B cell (primary cell): ENCODE measurements around the gene DGCR2. TPM values are rescaled to one million over a fixed set of nuclear protein-coding genes. Genes with fewer than 3 reads are reported as not detected.

Source experiments
- ATAC-seq: fragments of 200-7000 bp; cut with Tn5 transposase; one replicate; pipeline ENCODE4 v1.10.0; 2021; ENCODE audit warnings: low read depth, mild to moderate bottlenecking, moderate number of reproducible peaks, moderate library complexity
- CTCF ChIA-PET: fragments of 350-600 bp; sonication (Branson Sonifier 250); formaldehyde crosslinking; loops from one replicate; lab custom pipeline; 2021; ENCODE audit warnings: antibody characterized with exemption, inconsistent platforms; lab: Charles Lee
- POLR2A ChIA-PET: fragments of 350-600 bp; sonication (Branson Sonifier 250); formaldehyde crosslinking; loops from one replicate; lab custom pipeline; 2021; ENCODE audit warnings: antibody characterized with exemption; lab: Charles Lee
- DNase-seq: peaks from one replicate; pipeline ENCODE4 v3.0.0; 2013
- H2AFZ ChIP-seq: 2 replicates; pipeline ENCODE4 v1.6.1; 2012; ENCODE audit warnings: mild to moderate bottlenecking, low read depth, low read length; ENCODE audit not compliant: insufficient read depth, poor library complexity, severe bottlenecking
- H3K27ac ChIP-seq, 2 donors: 1 replicate in 1 of 2; 2 replicates in 1 of 2; pipeline ENCODE4 v1.5.1; 2012 to 2013; ENCODE audit warnings: low read length in 2 of 2, mild to moderate bottlenecking in 2 of 2, moderate library complexity in 1 of 2
- H3K27me3 ChIP-seq, 4 experiments: fragments of 200-600 bp in 1 of 4; sonication (generic) in 1 of 4; replicated peaks in 1 of 4; 1 replicate in 2 of 4; 2 replicates in 2 of 4; pipeline versions ENCODE4 v1.6.1 to v1.7.0; 2013 to 2016; ENCODE audit warnings: low read length in 3 of 4, mild to moderate bottlenecking in 2 of 4, mixed read lengths in 1 of 4, moderate library complexity in 1 of 4; ENCODE audit not compliant: insufficient read depth in 4 of 4, control insufficient read depth in 3 of 4; ENCODE audit errors: control extremely low read depth in 1 of 4
- H3K36me3 ChIP-seq, 2 experiments: replicated peaks in 1 of 2; 1 replicate in 1 of 2; 2 replicates in 1 of 2; pipeline versions ENCODE4 v1.6.1 to v1.7.1; 2013; ENCODE audit warnings: low read length in 1 of 2; ENCODE audit not compliant: insufficient read depth in 2 of 2, control insufficient read depth in 1 of 2; ENCODE audit errors: control extremely low read depth in 1 of 2, extremely low read depth in 1 of 2
- H3K4me1 ChIP-seq, 2 donors: fragments of 200-600 bp in 1 of 2; sonication (generic) in 1 of 2; 1 replicate in 1 of 2; 2 replicates in 1 of 2; pipeline versions ENCODE4 v1.5.1 to v1.6.1; 2013 to 2017; ENCODE audit warnings: low read length in 2 of 2; ENCODE audit not compliant: control insufficient read depth in 2 of 2, insufficient read depth in 2 of 2
- H3K4me2 ChIP-seq: replicated peaks from 2 replicates; pipeline ENCODE3; 2012; ENCODE audit warnings: mild to moderate bottlenecking, low read depth, low read length; ENCODE audit not compliant: poor library complexity, severe bottlenecking
- H3K4me3 ChIP-seq, 5 experiments: fragments of 200-600 bp in 1 of 5; sonication (generic) in 1 of 5; 1 replicate in 3 of 5; 2 replicates in 2 of 5; pipeline versions ENCODE4 v1.5.1 to v1.7.0; 2011 to 2016; ENCODE audit warnings: low read length in 4 of 5, mild to moderate bottlenecking in 4 of 5, low read depth in 2 of 5, control low read depth in 1 of 5, moderate library complexity in 1 of 5; ENCODE audit not compliant: insufficient read depth in 1 of 5; ENCODE audit errors: control extremely low read depth in 1 of 5, extremely low read depth in 1 of 5
- H3K79me2 ChIP-seq: fragments of 200-600 bp; sonication (generic); one replicate; pipeline ENCODE4 v1.6.0; 2016; ENCODE audit warnings: low read length; ENCODE audit not compliant: control insufficient read depth, insufficient read depth
- H3K9ac ChIP-seq: fragments of 200-600 bp; sonication (generic); 2 replicates; pipeline ENCODE4 v1.6.1; 2017; ENCODE audit warnings: mild to moderate bottlenecking, low read length, moderate library complexity
- H3K9me3 ChIP-seq, 3 donors: one replicate each; pipeline versions ENCODE4 v1.6.1 to v1.7.1; 2013; ENCODE audit warnings: low read length in 2 of 3; ENCODE audit not compliant: control insufficient read depth in 2 of 3, insufficient read depth in 1 of 3; ENCODE audit errors: control extremely low read depth in 1 of 3
- H4K20me1 ChIP-seq: 2 replicates; pipeline ENCODE4 v1.6.0; 2012; ENCODE audit warnings: mild to moderate bottlenecking, low read length; ENCODE audit not compliant: insufficient read depth, control insufficient read depth, poor library complexity, severe bottlenecking
- H3K27ac Mint-ChIP-seq: one replicate; pipeline ENCODE4 v1.8.0; 2021; ENCODE audit warnings: mixed read lengths
- H3K27me3 Mint-ChIP-seq: one replicate; pipeline ENCODE4 v1.8.0; 2021; ENCODE audit warnings: mixed read lengths
- H3K4me1 Mint-ChIP-seq: one replicate; pipeline ENCODE4 v1.8.0; 2021; ENCODE audit warnings: mixed read lengths
- H3K4me3 Mint-ChIP-seq: one replicate; pipeline ENCODE4 v1.8.0; 2021; ENCODE audit warnings: mixed read lengths
- H3K9me3 Mint-ChIP-seq: one replicate; pipeline ENCODE4 v1.8.0; 2022; ENCODE audit warnings: mixed read lengths; ENCODE audit not compliant: insufficient read depth
- EZH2 ChIP-seq: IDR thresholded peaks from 2 replicates; pipeline ENCODE4 v1.6.1; 2012; ENCODE audit warnings: borderline replicate concordance, low read depth, mild to moderate bottlenecking, moderate library complexity, low read length; ENCODE audit not compliant: insufficient read depth, poor library complexity, severe bottlenecking
- WGBS: methylation state at CpG from one replicate; pipeline ENCODE4 v1.1.5; 2013; ENCODE audit warnings: missing lambda C conversion rate; ENCODE audit not compliant: insufficient coverage; 5-methylcytosine and 5-hydroxymethylcytosine counted together
- intact Hi-C: fragments of 100-400 bp; cut with micrococcal nuclease; formaldehyde crosslinking; loops from one replicate; pipeline ENCODE4 v1.10.0; 2022
- polyA plus RNA-seq: library from polyadenylated mRNA; depleted of rRNA; stranded (reverse); fragments of >200 nt; gene quantifications from 2 replicates; pipeline ENCODE4 v1.2.3, GENCODE V29; 2012
- total RNA-seq, 2 donors: library from RNA; stranded (reverse); fragments of 120-200 nt in 1 of 2; gene quantifications; 1 replicate in 1 of 2; 2 replicates in 1 of 2; pipeline versions ENCODE4 v1.2.3 to v1.2.4, GENCODE V29; 2013 to 2022
- TF ChIP-seq, protein P1 (sequence below): fragments of 200-600 bp; IDR thresholded peaks from one replicate; pipeline ENCODE4 v1.8.0; 2022; ENCODE audit warnings: antibody characterized with exemption, mild to moderate bottlenecking

DGCR2 gene
- total and polyA plus RNA-seq, 2 donors (not counting 1 experiment from before 2014, with no cell fraction given) = 28.8 to 49.5 TPM

GRCh38 chr22:19046287-19046686, 75.9 kb downstream of the DGCR2 start:
- Mint-ChIP-seq H3K4me3 (no peak overlapping the region), H3K4me1 (no peaks in the 10 kb centered on the region), H3K9me3 (no peaks in the 10 kb centered on the region), H3K27ac (no peak overlapping the region), H3K27me3 (no peaks in the 10 kb centered on the region)
- Histone ChIP-seq H4K20me1 (peaks cover 22% of the 10 kb centered on the region), H3K79me2 (no peaks in the 10 kb centered on the region), H2AFZ (no peak overlapping the region), H3K27me3 (no peaks in the 10 kb centered on the region), H3K27ac (no peak overlapping the region), H3K4me1 (no peaks in the 10 kb centered on the region), H3K4me2 (no peak overlapping the region), H3K9ac (no peak overlapping the region), H3K9me3 (no peaks in the 10 kb centered on the region), H3K36me3 (peaks cover 18 to 80% of the 10 kb centered on the region in 2 experiments), H3K4me3 (no peak overlapping the region)
- CTCF ChIA-PET = no interaction called here
- no peak for TF ChIP-seq EZH2
- TF ChIP-seq, protein P1, sequence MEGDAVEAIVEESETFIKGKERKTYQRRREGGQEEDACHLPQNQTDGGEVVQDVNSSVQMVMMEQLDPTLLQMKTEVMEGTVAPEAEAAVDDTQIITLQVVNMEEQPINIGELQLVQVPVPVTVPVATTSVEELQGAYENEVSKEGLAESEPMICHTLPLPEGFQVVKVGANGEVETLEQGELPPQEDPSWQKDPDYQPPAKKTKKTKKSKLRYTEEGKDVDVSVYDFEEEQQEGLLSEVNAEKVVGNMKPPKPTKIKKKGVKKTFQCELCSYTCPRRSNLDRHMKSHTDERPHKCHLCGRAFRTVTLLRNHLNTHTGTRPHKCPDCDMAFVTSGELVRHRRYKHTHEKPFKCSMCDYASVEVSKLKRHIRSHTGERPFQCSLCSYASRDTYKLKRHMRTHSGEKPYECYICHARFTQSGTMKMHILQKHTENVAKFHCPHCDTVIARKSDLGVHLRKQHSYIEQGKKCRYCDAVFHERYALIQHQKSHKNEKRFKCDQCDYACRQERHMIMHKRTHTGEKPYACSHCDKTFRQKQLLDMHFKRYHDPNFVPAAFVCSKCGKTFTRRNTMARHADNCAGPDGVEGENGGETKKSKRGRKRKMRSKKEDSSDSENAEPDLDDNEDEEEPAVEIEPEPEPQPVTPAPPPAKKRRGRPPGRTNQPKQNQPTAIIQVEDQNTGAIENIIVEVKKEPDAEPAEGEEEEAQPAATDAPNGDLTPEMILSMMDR = no peak
- ATAC-seq (no peak), DNase-seq (no peak)
- WGBS = 93% methylated on average over 1 of the region's 2 CpGs
- intact Hi-C loops = no loop called here
- POLR2A ChIA-PET = no interaction called here

DNA sequence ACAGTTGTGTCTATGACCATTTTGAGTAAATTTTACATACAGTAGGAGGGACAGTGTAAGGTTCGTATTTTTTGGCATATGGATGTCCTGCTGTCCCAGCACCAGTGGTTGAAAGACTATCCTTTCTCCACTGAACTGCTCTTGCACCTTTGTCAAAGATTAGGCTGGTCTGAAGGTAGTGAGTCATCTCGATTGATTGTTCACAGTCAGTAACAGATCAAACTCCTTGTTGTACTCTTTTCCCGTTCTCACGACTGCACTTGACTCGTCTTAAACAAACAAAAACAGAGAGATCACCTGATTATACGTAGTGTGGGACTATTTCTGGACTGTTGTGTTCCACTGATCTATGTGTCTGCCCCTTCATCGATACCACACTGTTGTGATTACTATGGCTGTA, 77.1 kb downstream of the DGCR2 start:
- no peaks in the 10 kb centered on the region for H3K4me1 Mint-ChIP-seq
- WGBS = 100% methylated on average over 2 of the region's 7 CpGs
- no peak for ATAC-seq
- H3K27me3 ChIP-seq = no peaks in the 10 kb centered on the region
- H3K36me3 ChIP-seq = peaks cover 16 to 87% of the 10 kb centered on the region in 2 experiments
- H2AFZ ChIP-seq = no peak overlapping the region
- no peak overlapping the region for H3K27ac ChIP-seq
- no peak overlapping the region for H3K4me3 Mint-ChIP-seq
- no peaks in the 10 kb centered on the region for H3K4me1 ChIP-seq
- no peaks in the 10 kb centered on the region for H3K9me3 Mint-ChIP-seq
- intact Hi-C loops = no loop called here
- H3K79me2 ChIP-seq = no peaks in the 10 kb centered on the region
- TF ChIP-seq EZH2 = no peak
- TF ChIP-seq, protein P1 = no peak
- no peak for DNase-seq
- ChIA-PET POLR2A (no interaction called here), CTCF (no interaction called here)
- H3K9me3 ChIP-seq = no peaks in the 10 kb centered on the region
- no peaks in the 10 kb centered on the region for H3K27me3 Mint-ChIP-seq
- no peak overlapping the region for H3K9ac ChIP-seq
- no peak overlapping the region for H3K4me3 ChIP-seq
- H4K20me1 ChIP-seq = peaks cover 22% of the 10 kb centered on the region
- no peak overlapping the region for H3K27ac Mint-ChIP-seq
- H3K4me2 ChIP-seq = no peak overlapping the region
